MM.1S (cell line): Measurements from ENCODE around the gene NDST4.

ENCODE experiments used
- DNase-seq: peaks from one replicate; pipeline ENCODE4 v3.0.0-alpha.2; 2015
- H2AFZ ChIP-seq: fragments of 300-600 bp; sonication (generic); 2 replicates; pipeline ENCODE4 v1.6.0; 2016; ENCODE audit warnings: antibody characterized with exemption, low read length
- H3F3A ChIP-seq: fragments of 300-600 bp; sonication (generic); 2 replicates; pipeline ENCODE4 v1.6.1; 2016; ENCODE audit warnings: mild to moderate bottlenecking, antibody characterized with exemption, low read length, moderate library complexity, mixed read lengths; ENCODE audit not compliant: insufficient read depth
- H3K27ac ChIP-seq: fragments of 300-600 bp; sonication (generic); 2 replicates; pipeline ENCODE4 v1.5.1; 2016; ENCODE audit warnings: mild to moderate bottlenecking, low read length
- H3K27me3 ChIP-seq: fragments of 300-600 bp; sonication (generic); replicated peaks from 2 replicates; pipeline ENCODE4 v1.6.0; 2016; ENCODE audit warnings: low read length; ENCODE audit not compliant: insufficient read depth
- H3K36me3 ChIP-seq: fragments of 300-600 bp; sonication (generic); replicated peaks from 2 replicates; pipeline ENCODE4 v1.6.1; 2016; ENCODE audit warnings: mild to moderate bottlenecking, low read length, mixed read lengths; ENCODE audit not compliant: insufficient read depth
- H3K4me1 ChIP-seq: fragments of 300-600 bp; sonication (generic); 2 replicates; pipeline ENCODE4 v1.6.1; 2016; ENCODE audit warnings: low read length, mixed read lengths
- H3K4me2 ChIP-seq: fragments of 300-600 bp; sonication (generic); 2 replicates; pipeline ENCODE4 v1.6.0; 2016; ENCODE audit warnings: low read depth, low read length
- H3K4me3 ChIP-seq: fragments of 300-600 bp; sonication (generic); 2 replicates; pipeline ENCODE4 v1.5.1; 2016; ENCODE audit warnings: low read length, mixed read lengths
- H3K79me2 ChIP-seq: fragments of 300-600 bp; sonication (generic); 2 replicates; pipeline ENCODE4 v1.6.1; 2016; ENCODE audit warnings: mixed run types, low read length, mixed read lengths
- H3K9ac ChIP-seq: fragments of 300-600 bp; sonication (generic); 2 replicates; pipeline ENCODE4 v1.6.1; 2016; ENCODE audit warnings: low read length, mixed read lengths
- H3K9me2 ChIP-seq: fragments of 300-600 bp; sonication (generic); replicated peaks from 2 replicates; pipeline ENCODE4 v1.6.1; 2016; ENCODE audit warnings: mild to moderate bottlenecking, low read length, mixed read lengths; ENCODE audit not compliant: insufficient read depth
- H3K9me3 ChIP-seq: fragments of 300-600 bp; sonication (generic); replicated peaks from 2 replicates; pipeline ENCODE4 v1.6.1; 2016; ENCODE audit warnings: mild to moderate bottlenecking, low read length, mixed read lengths; ENCODE audit not compliant: insufficient read depth
- H4K20me1 ChIP-seq: fragments of 300-600 bp; sonication (generic); 2 replicates; pipeline ENCODE4 v1.6.1; 2016; ENCODE audit warnings: mild to moderate bottlenecking, low read length, moderate library complexity, mixed read lengths; ENCODE audit not compliant: insufficient read depth
- EZH2 ChIP-seq: fragments of 300-600 bp; sonication (generic); optimal IDR thresholded peaks from 2 replicates; pipeline ENCODE3; 2017; ENCODE audit warnings: low read depth, mild to moderate bottlenecking, antibody characterized with exemption, low read length, mixed read lengths
- EZH2phosphoT487 ChIP-seq: fragments of 300-600 bp; sonication (generic); IDR thresholded peaks from 2 replicates; pipeline ENCODE4 v1.6.1; 2018; ENCODE audit warnings: antibody characterized with exemption, low read length
- TF ChIP-seq, protein P1 (sequence below): fragments of 300-600 bp; sonication (generic); IDR thresholded peaks from 2 replicates; pipeline ENCODE4 v1.5.1; 2016; ENCODE audit warnings: antibody characterized with exemption, low read length, mixed read lengths

NDST4 gene

DNA sequence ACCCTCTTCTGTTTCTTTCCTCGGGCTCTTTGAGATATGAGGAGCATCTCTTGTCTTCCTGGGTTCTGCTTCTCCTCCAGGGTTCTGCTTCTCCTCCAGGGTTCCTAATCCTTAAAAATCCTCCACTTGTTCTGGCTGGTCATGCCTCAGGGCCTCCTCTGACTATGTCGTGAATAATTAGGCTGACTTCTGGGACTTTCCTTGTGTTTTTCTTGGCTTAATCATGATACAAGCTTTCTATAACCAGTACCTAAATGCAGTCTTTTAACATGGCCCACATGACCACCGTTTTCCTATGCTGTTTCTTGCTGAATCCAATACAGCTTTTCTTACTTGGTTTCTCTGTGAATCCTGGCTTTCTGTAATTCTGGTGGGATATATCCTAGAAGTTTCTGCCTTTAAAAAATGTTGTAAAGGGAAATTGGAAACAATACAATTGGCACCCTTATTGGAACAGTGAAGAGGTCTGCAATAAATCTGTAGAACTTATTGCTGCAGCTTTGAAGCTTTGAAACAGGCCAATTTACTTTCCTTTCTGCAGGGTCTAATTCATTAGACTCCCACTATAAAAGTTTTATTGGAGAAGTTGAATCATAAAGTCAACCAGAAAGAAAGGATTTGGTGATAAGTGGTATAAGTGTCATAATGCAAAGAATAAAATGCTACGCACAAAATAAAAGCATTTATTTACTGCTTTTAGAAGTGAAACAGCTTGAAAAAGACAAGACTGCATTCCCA, 301.7 kb downstream of the NDST4 start:
- Histone ChIP-seq H3K27me3 (no peaks in the 10 kb centered on the region), H3K9me2 (no peaks in the 10 kb centered on the region), H3K36me3 (no peaks in the 10 kb centered on the region), H2AFZ (no peak overlapping the region), H3K79me2 (no peaks in the 10 kb centered on the region), H3K4me3 (no peak overlapping the region), H3K9ac (no peak overlapping the region), H3K4me1 (no peaks in the 10 kb centered on the region), H3F3A (no peaks in the 10 kb centered on the region), H4K20me1 (no peaks in the 10 kb centered on the region), H3K4me2 (no peak overlapping the region), H3K27ac (no peak overlapping the region), H3K9me3 (no peaks in the 10 kb centered on the region)
- TF ChIP-seq, protein P1, sequence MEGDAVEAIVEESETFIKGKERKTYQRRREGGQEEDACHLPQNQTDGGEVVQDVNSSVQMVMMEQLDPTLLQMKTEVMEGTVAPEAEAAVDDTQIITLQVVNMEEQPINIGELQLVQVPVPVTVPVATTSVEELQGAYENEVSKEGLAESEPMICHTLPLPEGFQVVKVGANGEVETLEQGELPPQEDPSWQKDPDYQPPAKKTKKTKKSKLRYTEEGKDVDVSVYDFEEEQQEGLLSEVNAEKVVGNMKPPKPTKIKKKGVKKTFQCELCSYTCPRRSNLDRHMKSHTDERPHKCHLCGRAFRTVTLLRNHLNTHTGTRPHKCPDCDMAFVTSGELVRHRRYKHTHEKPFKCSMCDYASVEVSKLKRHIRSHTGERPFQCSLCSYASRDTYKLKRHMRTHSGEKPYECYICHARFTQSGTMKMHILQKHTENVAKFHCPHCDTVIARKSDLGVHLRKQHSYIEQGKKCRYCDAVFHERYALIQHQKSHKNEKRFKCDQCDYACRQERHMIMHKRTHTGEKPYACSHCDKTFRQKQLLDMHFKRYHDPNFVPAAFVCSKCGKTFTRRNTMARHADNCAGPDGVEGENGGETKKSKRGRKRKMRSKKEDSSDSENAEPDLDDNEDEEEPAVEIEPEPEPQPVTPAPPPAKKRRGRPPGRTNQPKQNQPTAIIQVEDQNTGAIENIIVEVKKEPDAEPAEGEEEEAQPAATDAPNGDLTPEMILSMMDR: no peak
- DNase-seq: no peak

DNA sequence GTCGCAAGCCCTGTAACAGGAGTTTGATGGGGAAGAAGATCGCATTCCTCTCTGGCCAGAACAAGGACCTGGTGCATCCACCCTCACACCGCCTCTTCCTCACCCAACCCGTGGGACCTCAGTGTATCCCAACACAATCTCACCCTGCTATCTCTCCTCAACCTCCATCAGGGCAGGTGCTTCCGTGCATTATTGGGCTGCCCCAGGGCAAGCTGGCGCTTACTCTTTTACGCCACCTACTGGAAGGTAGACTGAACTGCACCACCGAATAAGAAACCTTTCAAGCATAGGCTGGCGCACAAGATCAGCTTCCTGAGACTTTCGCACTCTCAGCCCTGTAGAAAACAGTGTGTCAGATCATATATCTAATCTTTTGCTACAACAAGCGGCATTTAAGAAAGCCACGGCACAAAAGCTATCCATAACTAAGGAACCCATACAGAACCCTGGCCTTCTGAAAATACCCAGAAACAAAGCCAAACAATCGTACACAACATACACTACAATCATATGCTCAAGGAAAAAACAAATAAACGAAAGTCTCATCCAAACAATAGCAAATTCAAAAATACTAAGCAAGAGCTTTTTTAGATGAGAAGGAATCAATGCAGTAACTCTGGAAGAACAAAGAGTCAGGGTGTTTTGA, 305.5 kb downstream of the NDST4 start:
- no peak overlapping the region for H3K4me3 ChIP-seq
- peak overlapping the region; percentile 40; the same call in 1 of the 2 replicates for H3K4me2 ChIP-seq
- H2AFZ ChIP-seq: peak overlapping the region; percentile 60
- H3K4me1 ChIP-seq: no peaks in the 10 kb centered on the region
- no peak for TF ChIP-seq EZH2phosphoT487
- TF ChIP-seq, protein P1: peak; percentile 95
- H3K27me3 ChIP-seq: no peaks in the 10 kb centered on the region
- H4K20me1 ChIP-seq: no peaks in the 10 kb centered on the region
- H3K36me3 ChIP-seq: no peaks in the 10 kb centered on the region
- H3K9ac ChIP-seq: no peak overlapping the region; the same call in 1 of the 2 replicates
- H3K27ac ChIP-seq: no peak overlapping the region
- H3F3A ChIP-seq: no peaks in the 10 kb centered on the region
- no peaks in the 10 kb centered on the region for H3K9me2 ChIP-seq
- no peaks in the 10 kb centered on the region for H3K79me2 ChIP-seq
- peak; percentile 70 for DNase-seq
- H3K9me3 ChIP-seq: no peaks in the 10 kb centered on the region

- no peaks in the 10 kb centered on the region for H3K27me3 ChIP-seq
- no peak overlapping the region for H3K4me3 ChIP-seq
- H2AFZ ChIP-seq: peak overlapping the region; percentile 60; the same call in 1 of the 2 replicates
- H3K27ac ChIP-seq: no peak overlapping the region
- DNase-seq: no peak
- H3F3A ChIP-seq: no peaks in the 10 kb centered on the region
- no peaks in the 10 kb centered on the region for H3K4me1 ChIP-seq
- no peaks in the 10 kb centered on the region for H3K36me3 ChIP-seq
- H3K4me2 ChIP-seq: peak overlapping the region; percentile 40; the same call in 1 of the 2 replicates
- no peaks in the 10 kb centered on the region for H3K9me3 ChIP-seq
- no peaks in the 10 kb centered on the region for H3K9me2 ChIP-seq
- H3K79me2 ChIP-seq: no peaks in the 10 kb centered on the region
- no peak for TF ChIP-seq EZH2phosphoT487
- TF ChIP-seq, protein P1: no peak
- TF ChIP-seq EZH2: no peak
- no peak overlapping the region for H3K9ac ChIP-seq
- no peaks in the 10 kb centered on the region for H4K20me1 ChIP-seq
Measured at GRCh38 chr4:114807357-114807756, 306.1 kb downstream of the NDST4 start.
